ENCODE measurements around the gene CUX1.

DNA sequence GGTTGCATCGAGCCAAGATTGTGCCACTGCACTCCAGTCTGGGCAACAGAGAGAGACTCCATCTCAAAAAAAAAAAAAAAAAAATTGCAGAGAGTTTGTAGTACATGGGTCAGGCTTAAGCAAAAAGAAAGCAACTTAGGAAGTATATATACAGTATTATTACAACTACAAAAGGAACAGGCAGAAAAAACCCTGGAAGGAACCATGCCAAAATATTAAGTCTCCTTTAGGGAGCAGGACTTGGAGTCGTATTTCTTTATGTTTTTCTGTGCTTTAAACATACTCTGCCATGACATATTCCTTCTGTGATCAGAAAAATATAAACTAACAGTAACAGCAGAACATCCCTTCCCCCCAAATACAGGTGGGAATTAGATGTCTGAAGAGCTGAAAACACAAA is 144.4 kb downstream of the CUX1 start:
- no peak for TF ChIP-seq POLR2AphosphoS5 (IDR thresholded peaks at IDR 0.05; ENCODE audit: low read depth, low read length)
- no peak for TF ChIP-seq PAX5 (IDR thresholded peaks at IDR 0.05; ENCODE audit: insufficient read depth, low read length, severe bottlenecking)

Data from GM12891 (cell line).